Fibroblast of mammary gland (primary cell): ENCODE data around the gene CORO7.

ENCODE experiments used
- DNase-seq: peaks from one replicate; pipeline ENCODE4 v3.0.0-alpha.2; 2010; ENCODE audit warnings: low read depth
- H3K4me3 ChIP-seq: 2 replicates; pipeline ENCODE4 v1.5.1; 2011; ENCODE audit warnings: low read depth, mild to moderate bottlenecking, low read length, moderate library complexity; ENCODE audit not compliant: control insufficient read depth
- TF ChIP-seq, protein P1 (sequence below): conservative IDR thresholded peaks from 2 replicates; pipeline ENCODE4 v1.5.1; 2011; ENCODE audit warnings: low read depth, low read length, inconsistent platforms; ENCODE audit not compliant: control insufficient read depth, insufficient read depth

Gene CORO7

DNA sequence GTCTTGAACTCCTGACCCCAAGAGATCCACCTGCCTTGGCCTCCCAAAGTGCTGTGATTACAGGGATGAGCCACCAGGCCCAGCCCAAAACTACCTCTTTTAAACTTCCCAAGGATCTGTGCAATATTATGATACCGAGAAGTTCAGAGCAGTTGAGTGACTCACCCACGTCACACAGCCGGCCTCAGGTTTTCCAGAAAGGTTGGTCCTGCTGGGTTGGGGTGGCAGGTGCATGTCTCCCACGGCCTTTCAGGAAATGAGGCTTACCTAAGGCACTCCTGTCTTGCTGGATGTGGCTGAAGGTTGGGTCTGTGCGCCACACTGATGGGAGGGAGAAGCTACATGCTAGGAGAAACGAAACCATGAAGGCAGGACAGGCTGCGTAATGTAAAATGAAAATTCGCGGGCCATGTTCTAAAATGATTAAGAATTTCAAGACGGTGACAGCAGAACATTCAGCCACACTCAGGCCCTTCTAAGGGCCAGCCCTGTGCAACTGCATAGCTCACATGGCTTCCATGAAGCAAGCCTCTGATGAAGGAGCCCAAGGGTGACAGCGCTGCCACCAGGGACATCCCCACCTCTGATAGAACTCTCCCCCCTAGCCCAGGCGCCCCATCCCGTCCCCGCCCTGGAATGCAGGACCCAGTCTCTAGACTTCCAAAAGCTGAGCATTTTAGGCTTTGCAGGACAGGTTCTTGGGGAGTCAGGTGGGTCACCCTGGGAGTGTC is 107.1 kb downstream of the CORO7 start:
- no peak for DNase-seq
- TF ChIP-seq, protein P1, sequence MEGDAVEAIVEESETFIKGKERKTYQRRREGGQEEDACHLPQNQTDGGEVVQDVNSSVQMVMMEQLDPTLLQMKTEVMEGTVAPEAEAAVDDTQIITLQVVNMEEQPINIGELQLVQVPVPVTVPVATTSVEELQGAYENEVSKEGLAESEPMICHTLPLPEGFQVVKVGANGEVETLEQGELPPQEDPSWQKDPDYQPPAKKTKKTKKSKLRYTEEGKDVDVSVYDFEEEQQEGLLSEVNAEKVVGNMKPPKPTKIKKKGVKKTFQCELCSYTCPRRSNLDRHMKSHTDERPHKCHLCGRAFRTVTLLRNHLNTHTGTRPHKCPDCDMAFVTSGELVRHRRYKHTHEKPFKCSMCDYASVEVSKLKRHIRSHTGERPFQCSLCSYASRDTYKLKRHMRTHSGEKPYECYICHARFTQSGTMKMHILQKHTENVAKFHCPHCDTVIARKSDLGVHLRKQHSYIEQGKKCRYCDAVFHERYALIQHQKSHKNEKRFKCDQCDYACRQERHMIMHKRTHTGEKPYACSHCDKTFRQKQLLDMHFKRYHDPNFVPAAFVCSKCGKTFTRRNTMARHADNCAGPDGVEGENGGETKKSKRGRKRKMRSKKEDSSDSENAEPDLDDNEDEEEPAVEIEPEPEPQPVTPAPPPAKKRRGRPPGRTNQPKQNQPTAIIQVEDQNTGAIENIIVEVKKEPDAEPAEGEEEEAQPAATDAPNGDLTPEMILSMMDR = no peak
- H3K4me3 ChIP-seq = no peak overlapping the region

DNA sequence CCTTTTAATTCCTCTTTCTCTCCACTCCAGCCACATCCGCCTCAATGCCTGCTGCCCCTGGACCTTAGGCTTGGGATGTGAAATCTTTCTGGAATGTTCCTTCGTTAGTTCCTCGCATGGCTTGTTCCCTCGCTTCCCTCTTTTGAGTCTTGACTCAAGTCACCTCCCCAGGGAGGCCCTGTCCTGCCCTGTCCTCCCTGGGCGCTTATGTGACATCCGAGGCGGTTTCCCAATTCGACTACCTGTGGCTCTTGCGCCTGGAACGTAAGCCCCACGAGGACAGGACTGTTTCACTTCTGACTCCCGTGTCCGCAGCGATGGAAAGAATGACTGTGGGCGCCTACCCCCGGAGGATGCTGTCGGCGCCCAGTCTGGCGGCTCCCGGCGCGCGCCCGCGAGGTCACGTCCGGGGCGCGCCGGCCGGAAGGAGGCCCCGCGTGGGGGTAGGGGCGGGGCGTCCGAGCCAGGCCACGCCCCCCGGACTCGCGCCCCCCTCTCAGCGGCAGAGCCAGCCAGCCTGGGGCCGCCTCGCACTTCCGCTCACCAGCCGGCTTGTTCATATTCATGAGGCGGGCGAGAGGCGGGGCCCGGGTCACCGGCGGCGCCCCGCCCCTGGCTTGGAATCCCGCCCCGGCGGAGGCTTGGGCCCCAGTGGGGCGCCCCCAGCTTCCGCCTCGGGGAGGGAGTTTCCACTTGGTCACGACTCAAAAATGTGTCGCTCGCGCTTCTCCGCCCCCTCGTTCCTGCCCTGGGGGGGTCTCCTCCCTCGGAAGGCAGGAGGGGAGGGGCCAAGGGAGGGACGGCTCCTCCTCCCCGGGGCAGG is 109.0 kb downstream of the CORO7 start:
- DNase-seq = peak; percentile 87
- peak overlapping the region; percentile 61 for H3K4me3 ChIP-seq
- TF ChIP-seq, protein P1 = no peak

DNA sequence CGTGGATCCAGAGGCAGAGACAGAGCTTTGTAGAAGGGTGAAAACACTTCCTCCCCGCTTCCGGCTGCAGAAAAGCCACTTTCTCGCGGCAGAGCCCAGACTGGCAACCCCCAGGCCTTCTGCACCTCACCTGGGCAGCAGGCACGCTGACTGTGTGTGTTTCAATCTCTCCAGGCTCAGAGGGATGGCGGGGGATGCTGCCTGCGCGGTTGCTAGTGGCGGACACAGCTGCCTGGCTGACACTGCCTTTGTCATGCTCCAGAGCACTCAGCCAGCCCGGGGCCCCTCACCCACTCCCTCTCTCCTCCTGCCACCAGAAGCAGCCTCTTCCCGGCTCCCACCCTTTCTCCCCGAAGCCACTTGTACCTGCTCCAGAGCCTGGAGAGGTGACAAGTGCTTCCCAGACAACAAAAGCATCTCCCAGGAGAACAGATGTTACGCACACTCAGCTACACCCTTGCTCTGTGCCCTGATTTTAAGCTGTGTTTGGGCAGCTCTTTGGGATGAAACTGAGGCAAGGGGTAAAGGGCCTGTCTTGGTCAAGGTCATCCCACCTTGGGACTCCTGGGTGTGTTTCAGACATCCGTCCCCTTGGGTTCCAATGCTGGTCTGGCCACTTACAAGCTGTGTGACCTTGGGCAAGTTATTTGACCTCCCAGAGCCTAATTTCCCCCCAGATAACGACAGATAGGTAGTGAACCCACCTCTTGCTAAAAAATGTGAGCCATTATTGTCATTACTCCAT is 109.8 kb downstream of the CORO7 start:
- no peak for DNase-seq
- TF ChIP-seq, protein P1 = no peak
- H3K4me3 ChIP-seq = peak overlapping the region; percentile 61
